GM19324 (cell line): ENCODE data around the gene NHLH2.

Experiments used
- ATAC-seq: cut with Tn5 transposase; IDR thresholded peaks from one replicate; pipeline ENCODE4 v1.9.1; 2021; ENCODE audit warnings: mild to moderate bottlenecking, moderate library complexity; ENCODE audit not compliant: unreplicated experiment, low FRiP score

NHLH2 gene

GRCh38 chr1:115838431-115839028, 2.4 kb downstream of the NHLH2 start:
- no peak for ATAC-seq

- no peak for ATAC-seq
Measured at GRCh38 chr1:115837740-115838421, 3.0 kb downstream of the NHLH2 start.

DNA sequence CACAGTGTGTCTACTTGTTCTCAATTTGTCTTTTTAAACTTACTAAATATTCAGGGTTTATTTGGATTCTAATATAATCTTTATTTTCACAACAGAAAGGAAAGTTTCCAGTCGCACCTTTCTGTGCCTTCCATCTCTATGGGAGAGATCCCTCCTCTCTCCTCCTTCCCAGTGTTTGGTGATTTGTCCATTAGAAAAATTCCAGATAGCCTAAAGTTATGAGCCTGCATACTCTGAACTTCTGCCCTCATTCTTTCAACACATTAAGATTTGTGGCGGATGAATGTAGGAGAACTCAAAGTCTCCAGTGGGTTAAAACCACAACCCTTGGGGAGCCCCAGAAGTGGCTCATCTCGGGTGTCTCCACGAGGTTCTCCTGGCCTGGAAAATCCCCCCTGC, 3.6 kb downstream of the NHLH2 start:
- ATAC-seq: no peak

GRCh38 chr1:115833856-115834255, 7.1 kb downstream of the NHLH2 start:
- ATAC-seq: no peak

GRCh38 chr1:115832651-115833050, 8.3 kb downstream of the NHLH2 start:
- no peak for ATAC-seq

- no peak for ATAC-seq
Measured at GRCh38 chr1:115830963-115831362, 10.0 kb downstream of the NHLH2 start.

GRCh38 chr1:115829947-115830346, 11.0 kb downstream of the NHLH2 start:
- ATAC-seq: no peak

GRCh38 chr1:115829023-115829674, 11.8 kb downstream of the NHLH2 start:
- ATAC-seq: no peak

DNA sequence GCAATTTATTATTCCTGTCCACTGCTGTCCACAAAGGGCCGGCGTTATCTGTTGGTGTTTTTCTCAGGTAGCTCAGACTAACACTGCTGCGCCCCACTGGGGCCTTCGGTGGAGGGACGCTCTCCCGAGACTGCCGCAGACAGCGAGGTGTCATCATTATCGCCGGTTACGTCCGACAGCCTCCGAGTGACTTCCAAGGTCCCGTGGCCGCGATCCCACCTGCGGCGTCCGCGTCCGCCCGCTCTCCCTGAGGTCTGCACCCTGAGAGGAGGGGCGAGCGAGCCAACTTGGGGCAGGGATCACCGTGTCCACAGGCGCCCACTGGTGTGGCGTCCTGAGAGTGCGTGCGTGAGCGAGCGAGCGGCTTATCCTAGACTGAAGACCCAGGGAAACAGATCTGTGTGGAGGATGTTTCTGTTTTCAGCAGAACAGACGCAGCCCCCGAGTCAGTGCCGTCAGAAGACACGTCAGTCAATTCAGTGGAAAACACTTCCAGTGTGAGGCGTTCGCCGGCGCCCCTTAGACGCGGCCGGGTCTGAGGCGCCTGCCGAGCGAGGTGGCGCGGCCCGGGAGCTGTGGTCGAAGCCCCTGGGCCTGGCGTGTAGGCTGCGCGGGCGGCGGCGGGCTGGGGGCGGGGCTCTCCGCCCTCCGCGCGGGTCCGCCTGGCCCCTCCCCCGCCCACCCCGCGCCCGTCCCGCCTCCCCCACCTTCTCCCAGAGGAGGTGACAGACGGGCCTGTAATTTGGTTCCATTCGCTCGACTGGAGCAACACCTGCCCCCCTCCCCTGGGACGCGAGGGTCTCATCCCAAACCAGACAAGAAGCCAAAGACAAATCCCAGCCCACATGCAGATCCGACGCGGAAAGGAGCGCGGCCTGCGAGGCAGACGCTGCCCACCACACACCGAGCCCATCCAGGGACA, 12.6 kb downstream of the NHLH2 start:
- no peak for ATAC-seq

DNA sequence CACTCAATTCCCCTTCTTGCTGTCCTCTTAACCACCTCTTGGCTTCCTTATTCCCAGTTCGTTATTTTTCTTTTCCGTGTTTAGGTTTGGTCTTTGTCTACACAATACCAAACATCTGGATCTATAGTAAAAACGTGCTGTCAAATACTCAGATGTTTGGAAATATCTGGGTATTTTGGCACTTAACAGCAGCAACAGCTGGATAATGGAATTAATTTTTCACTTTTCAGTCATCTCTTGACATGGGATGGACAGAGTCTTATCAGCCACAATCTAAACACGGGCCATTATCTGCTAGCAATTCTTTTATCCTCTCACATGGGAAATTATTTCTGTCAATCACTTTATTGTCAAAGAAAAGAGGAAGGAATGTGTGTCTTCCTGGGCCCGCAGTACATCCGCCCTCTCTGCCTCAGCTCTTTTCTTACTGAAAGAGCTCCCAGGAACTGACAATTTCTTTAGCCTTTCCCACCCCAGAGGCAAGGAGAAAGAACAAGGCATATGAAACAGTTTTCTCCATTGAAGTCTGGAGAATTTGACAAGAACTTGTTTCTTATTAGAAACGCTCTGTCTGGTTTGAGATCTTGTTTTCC, 13.4 kb downstream of the NHLH2 start:
- no peak for ATAC-seq

DNA sequence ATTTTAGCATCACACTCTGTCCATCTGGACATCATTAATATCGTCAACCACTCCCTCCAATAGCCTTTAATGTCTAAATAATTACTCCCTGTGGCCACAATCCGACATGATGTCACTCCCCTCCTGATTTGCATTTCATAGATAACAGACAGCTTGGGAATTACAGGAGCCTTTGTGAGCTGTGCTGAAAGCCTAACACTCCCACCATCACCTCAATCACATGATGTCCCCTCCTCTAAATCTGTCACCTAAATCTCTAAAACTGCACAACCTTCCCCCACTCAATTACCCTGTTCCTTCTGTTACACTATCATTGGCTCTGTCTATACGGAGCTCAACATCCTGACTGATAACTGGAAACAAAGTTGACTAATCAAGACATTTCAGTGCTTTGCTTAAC, 14.3 kb downstream of the NHLH2 start:
- no peak for ATAC-seq

DNA sequence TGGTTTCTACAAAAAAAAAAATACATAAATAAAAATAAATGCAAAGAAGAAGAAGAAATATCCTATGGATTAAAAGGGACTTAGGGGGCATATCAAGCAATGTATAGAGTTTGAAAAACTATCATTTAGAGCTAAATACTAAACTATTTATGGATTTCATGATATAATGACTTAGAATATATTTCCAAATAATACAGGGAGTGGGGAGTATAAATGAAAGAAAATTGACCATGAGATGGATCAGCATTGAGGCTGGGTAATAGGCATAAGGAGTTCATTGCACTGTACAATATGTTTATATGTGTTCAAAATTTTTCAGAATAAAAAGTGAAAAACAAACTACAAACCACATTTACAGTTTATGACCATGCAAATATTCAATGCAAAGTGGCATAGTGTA, 18.8 kb downstream of the NHLH2 start:
- ATAC-seq: no peak

DNA sequence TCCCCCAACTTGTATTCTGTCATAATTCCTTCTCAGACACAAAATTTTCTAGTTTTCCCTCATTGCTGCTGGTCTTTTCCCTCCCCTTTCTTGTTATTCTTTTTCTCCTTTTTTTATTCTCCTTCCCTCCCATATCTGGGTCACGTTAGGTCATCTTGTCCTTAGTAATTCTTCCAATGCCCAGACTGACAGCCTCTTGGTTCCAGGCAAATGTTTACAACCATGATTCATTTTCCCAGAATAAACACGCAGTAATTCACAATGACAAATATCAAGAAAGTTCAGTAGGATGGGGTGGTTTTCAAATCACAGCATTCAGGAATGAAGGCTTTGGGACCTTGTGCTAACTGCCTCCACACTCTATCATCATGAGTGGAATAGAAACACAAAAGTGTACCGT, 25.2 kb downstream of the NHLH2 start:
- ATAC-seq: no peak

DNA sequence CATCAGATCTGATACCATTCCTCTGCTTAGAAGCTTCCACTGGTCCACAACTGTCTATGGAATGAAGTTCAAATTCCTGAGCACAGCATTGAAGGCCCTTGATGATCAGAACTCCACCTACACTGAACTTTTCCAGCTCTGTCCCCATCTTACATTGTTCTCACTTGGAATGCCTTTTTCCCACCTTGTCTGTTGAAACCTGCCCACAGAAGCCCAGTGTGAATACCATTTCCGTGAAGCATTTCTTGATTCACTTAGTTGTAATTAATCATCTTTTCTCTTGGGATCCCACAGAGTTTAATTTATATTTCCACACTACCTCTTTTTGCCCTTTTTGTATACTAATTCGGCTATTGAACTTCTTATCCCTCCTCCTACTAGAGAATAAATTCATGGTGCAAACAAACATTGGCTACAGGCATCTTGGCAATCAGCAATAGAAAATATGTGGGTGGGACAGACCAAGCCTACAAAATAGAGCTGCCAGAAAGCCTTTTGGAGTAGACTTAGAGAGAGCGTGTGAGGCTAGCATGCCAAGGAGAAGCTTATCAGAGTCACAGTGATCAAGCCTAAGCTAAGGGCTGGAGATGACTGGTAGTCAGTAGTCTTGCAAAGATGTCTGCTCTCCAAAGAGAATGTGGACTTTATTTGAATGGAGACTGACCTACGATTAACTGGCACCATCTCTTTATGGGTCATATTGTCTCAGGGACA, 26.1 kb downstream of the NHLH2 start:
- ATAC-seq: no peak

- no peak for ATAC-seq
Measured at GRCh38 chr1:115813727-115814126, 27.2 kb downstream of the NHLH2 start.

DNA sequence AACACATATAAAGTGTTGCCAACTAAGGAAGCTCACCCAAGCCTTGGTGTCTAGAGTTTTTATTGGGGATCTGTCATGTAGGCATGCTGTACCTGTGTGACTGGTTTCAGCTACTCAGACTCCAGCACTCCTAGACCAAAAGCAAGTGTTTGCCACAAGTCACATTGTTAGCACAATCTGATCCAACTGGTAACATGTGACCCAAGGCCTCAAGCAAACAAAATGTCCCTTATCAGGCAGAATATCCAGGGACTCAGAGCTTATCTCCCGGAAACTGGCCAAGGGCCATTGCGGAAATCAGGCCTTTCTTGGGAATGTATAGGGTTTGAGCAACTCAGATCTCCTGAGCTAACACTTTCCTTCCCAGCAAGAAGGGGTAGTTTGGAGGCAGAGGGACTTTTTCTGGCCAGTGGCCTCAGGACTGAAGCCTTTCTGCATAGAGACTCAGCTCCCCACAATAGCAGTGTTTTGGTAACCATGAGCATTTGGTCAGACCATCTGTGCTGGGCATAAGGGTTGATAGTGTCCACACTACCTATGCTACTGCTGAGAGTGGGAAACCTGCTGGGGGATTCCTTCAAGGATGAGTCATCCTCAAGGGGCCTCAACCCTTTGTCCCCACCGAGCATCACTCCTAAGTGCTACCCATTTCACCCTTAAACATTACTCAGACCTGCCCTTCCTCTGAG, 29.6 kb downstream of the NHLH2 start:
- ATAC-seq: no peak

DNA sequence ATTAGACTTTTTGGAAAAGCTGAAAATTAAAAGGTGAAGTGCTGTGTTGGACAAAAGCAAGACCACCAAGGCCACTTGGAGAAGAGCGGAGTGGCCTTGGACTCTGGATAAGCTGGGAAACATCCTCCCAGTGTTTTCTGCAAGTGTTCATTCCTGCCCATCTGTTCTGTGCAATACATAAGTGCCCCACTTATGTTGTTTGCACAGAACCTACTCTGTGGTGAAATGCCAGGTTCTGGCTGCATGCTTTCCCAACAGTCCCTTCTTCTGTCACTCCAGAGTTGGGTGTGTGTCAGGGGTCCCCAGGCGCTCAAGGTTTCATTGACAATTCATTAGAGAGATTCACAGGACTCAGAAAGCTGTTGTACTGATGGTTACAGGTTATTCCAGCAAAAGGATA, 30.3 kb downstream of the NHLH2 start:
- no peak for ATAC-seq

DNA sequence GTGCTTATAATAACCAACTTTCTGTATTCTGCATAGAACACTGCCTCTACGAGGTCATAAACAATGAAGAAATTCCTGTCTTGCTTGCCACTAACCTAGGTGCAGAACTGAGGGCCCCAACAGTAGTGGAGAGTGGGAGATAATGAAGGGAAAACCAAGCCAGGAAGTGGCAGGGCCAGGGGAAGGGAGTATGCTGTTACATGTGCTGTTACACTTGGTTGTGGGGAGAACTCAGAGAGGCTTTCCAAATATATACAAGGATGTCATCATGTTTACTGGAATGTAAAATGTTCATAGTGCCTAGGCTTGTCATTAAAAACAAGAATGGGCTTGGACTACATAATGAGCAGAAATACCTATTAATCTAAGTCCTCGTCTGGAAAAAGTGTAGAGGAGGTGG, 31.1 kb downstream of the NHLH2 start:
- no peak for ATAC-seq

GRCh38 chr1:115809076-115809475, 31.9 kb downstream of the NHLH2 start:
- ATAC-seq: no peak
